ENCODE results near the gene CLTCL1.
A peak's percentile ranks its signal among the peaks of the same experiment; 100 is the strongest.

The CLTCL1 gene

GRCh38 chr22:19181786-19182471 is 109.6 kb downstream of the CLTCL1 start:
- FAIRE-seq (no peak), DNase-seq (ENCODE audit: insufficient read length) (no peak)
- no peak for TF ChIP-seq TAF1 (IDR thresholded peaks at IDR 0.05; ENCODE audit: borderline replicate concordance, low read depth, low read length)
- TF ChIP-seq POLR2AphosphoS5 (IDR thresholded peaks at IDR 0.05; ENCODE audit: low read depth, low read length) = no peak
- no peak for TF ChIP-seq POLR2A (IDR thresholded peaks at IDR 0.05; ENCODE audit: low read depth, low read length)

- no peak for FAIRE-seq
- no peak for DNase-seq (ENCODE audit: insufficient read length)
- TF ChIP-seq POLR2A (IDR thresholded peaks at IDR 0.05; ENCODE audit: low read depth, low read length) (no peak), TAF1 (IDR thresholded peaks at IDR 0.05; ENCODE audit: borderline replicate concordance, low read depth, low read length) (no peak), POLR2AphosphoS5 (IDR thresholded peaks at IDR 0.05; ENCODE audit: low read depth, low read length) (no peak)
Measured at GRCh38 chr22:19180740-19181410, 110.6 kb downstream of the CLTCL1 start.

GRCh38 chr22:19180234-19180633 is 111.3 kb downstream of the CLTCL1 start:
- TF ChIP-seq POLR2AphosphoS5 (IDR thresholded peaks at IDR 0.05; ENCODE audit: low read depth, low read length) = no peak
- TF ChIP-seq POLR2A (IDR thresholded peaks at IDR 0.05; ENCODE audit: low read depth, low read length) = no peak
- no peak for TF ChIP-seq TAF1 (IDR thresholded peaks at IDR 0.05; ENCODE audit: borderline replicate concordance, low read depth, low read length)
- DNase-seq (ENCODE audit: insufficient read length) (no peak), FAIRE-seq (no peak)

- TF ChIP-seq POLR2AphosphoS5 (IDR thresholded peaks at IDR 0.05; ENCODE audit: low read depth, low read length) (no peak), POLR2A (IDR thresholded peaks at IDR 0.05; ENCODE audit: low read depth, low read length) (no peak), TAF1 (IDR thresholded peaks at IDR 0.05; ENCODE audit: borderline replicate concordance, low read depth, low read length) (no peak)
- DNase-seq (ENCODE audit: insufficient read length) (peak; percentile 70), FAIRE-seq (peak; percentile 90)
Measured at GRCh38 chr22:19179497-19180048, 111.9 kb downstream of the CLTCL1 start.

DNA sequence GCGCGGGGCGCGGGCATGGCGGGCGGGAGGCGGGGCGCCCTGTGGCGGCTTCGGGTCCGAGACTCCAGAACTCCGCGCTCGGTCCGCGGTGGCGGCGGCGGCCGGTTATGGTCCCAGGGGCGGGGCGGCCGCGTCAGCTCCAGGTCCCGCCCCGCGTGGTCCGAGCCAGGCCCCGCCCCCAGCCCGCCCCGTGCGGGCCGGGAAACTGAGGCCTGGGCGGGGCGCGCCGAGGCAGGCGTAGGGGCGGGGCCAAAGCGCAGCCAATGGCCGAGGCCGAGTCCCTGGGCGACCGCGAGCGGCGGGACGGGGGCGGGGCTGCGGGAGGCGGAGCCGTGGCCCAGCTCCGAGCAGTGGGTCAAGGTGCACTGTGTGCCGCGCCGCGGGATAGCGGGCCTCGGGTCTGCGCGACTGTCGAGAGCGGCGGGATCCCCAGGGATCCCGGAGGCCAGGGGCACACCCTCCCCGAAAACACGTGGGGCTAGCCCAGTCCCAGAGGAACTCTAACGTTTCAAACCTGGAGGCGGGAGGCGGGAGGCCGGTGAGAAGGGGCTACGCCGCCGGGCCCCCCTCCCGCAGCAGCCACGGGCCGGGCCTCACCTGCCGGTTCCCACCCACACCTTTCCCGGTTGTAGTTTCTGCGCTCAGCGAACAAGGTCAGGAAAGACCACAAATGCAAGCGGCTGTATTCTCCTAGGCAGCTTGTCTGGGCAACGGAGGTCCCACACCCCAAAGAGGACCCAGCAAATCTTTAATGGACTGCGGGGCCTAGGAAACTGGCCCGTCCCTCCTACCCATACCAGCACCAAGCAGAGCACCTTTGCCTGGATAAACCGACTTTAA is 112.6 kb downstream of the CLTCL1 start, which contains the start of gene SLC25A1:
SLC25A1 (minus strand) TSS at position 80 of the 840 bp plus-strand sequence; CDS start at position 17, 63 bp downstream.
- peak; percentile 95 for FAIRE-seq
- TF ChIP-seq POLR2A (IDR thresholded peaks at IDR 0.05; ENCODE audit: low read depth, low read length) = no peak; the same call in 1 of the 2 replicates
- no peak for TF ChIP-seq TAF1 (IDR thresholded peaks at IDR 0.05; ENCODE audit: borderline replicate concordance, low read depth, low read length)
- no peak for TF ChIP-seq POLR2AphosphoS5 (IDR thresholded peaks at IDR 0.05; ENCODE audit: low read depth, low read length)
- DNase-seq (ENCODE audit: insufficient read length) = peak; percentile 93

DNA sequence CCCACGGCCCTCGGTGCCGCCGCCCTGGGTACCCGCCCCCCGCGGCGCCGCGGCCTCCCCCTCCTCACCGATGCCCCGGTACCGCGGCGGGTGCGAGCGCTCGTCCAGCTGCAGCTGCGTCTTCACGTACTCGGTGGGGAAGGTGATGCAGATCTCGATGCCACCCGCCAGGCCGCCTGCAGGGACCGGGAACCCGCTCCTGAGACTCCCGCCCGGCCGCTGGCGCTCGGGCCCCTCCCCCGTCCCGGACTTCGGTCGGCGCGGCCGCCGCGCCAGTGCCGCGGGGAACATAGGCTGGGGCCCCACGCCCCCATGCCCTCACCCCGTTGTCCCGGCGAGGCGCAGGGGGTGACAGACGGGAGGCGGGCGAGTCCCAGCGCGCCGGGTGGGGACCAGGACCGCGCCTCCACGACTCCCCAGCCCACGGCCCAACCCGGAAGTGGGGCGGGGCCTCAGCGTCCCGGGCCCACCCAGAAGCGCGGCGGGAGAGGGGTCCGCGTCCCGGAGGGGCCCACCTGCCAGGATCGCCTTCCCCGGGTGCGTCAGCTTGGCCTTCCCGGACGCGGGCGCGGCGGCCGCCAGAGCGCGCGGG is 113.4 kb downstream of the CLTCL1 start:
- DNase-seq (ENCODE audit: insufficient read length) = peak; percentile 58
- FAIRE-seq = peak; percentile 58
- TF ChIP-seq TAF1 (IDR thresholded peaks at IDR 0.05; ENCODE audit: borderline replicate concordance, low read depth, low read length) (no peak), POLR2AphosphoS5 (IDR thresholded peaks at IDR 0.05; ENCODE audit: low read depth, low read length) (no peak), POLR2A (IDR thresholded peaks at IDR 0.05; ENCODE audit: low read depth, low read length) (0 out of 2 replicates have a peak, but pooled peaks have one; percentile 32)

DNA sequence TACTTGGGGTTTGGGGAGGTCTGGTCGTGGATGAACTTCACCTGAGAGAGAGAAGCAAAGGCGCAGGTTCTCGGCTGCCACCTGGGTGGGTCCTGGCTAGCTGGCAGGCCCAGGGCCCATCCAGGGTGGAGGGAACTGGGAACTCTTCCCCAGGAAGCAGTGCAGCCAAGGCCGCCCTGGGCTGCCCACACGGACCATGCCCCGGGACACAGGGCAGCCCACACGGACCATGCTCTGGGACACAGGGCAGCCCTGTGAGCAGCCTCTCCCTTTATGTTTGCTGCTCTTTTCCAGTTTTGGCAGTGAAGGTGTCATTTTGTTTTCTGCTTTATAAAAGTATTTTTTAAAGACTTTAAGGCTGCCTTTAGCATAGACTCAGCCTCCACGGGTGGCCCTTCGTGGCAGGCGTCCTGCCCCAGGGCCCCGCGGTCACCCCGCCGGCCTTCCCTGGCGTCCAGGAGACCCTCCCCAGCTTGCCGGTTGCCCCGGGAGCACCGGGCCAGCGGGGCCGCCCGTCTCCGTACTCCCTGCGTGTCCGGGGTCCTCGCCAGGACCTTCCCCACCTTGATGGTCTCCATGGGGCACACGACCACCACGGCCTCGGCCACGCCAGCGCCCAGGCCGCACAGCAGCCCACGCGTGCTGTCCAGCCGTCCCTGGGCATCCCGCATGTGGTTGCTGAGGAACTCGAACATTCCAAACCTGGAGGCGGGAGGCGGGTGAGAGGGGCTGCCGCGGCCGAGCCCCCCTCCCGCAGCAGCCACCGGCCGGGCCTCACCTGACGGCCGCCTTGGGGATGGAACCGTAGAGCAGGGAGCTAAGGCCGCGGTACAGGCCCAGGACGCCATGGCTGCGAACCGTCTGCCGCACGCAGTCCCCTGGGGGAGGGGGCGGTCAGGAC is 114.1 kb downstream of the CLTCL1 start:
- no peak for FAIRE-seq
- DNase-seq (ENCODE audit: insufficient read length) = no peak

DNA sequence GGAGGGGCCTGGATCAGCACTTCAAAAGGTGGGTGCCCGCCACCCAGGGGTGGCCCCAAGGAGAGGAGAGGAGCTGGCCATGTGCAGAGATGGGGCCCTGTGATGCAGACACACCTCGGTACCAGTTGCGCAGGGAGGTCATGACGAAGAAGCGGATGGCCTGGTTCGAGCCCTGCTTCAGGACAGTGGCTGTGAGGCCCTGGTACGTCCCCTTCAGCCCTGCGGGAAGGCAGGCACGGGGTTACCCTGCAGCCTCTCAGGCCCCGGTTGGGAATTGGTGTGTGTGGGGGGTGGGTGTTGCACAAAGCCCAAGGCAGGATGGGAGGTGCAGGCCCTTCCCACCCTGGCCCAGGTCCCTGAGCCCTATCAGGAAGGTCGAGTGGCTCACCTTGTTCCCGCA is 114.8 kb downstream of the CLTCL1 start:
- no peak for FAIRE-seq
- no peak for TF ChIP-seq POLR2AphosphoS5 (IDR thresholded peaks at IDR 0.05; ENCODE audit: low read depth, low read length)
- TF ChIP-seq TAF1 (IDR thresholded peaks at IDR 0.05; ENCODE audit: borderline replicate concordance, low read depth, low read length) = no peak
- TF ChIP-seq POLR2A (IDR thresholded peaks at IDR 0.05; ENCODE audit: low read depth, low read length) = no peak
- DNase-seq (ENCODE audit: insufficient read length) = no peak

More for the DNA sequence above, 114.1 kb downstream of the CLTCL1 start:
- TF ChIP-seq POLR2A (IDR thresholded peaks at IDR 0.05; ENCODE audit: low read depth, low read length) = no peak

DNA sequence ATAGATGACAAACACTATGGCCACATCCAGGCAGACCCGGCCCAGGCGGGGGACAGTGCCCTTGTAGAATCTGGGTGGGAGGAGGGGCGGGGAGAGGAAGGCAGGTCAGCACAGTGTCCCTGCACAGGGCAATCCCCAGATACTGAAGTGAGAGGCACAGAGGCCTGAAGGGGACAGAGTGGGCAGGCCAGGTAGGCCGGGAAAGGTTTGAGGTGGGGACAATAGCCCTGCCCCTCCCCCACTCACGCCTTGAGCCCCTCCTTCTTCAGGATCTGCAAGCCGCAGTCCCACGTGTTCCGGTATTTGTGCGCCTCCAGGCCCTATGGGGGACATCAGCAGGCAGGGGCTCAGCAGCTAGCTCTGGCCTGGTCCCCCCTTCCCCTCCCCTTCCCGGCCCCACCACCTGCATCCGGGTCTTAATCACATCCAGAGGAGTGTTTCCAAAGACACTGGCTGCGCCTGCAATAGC is 115.3 kb downstream of the CLTCL1 start:
- TF ChIP-seq POLR2A (IDR thresholded peaks at IDR 0.05; ENCODE audit: low read depth, low read length) (no peak), POLR2AphosphoS5 (IDR thresholded peaks at IDR 0.05; ENCODE audit: low read depth, low read length) (no peak), TAF1 (IDR thresholded peaks at IDR 0.05; ENCODE audit: borderline replicate concordance, low read depth, low read length) (no peak)
- no peak for DNase-seq (ENCODE audit: insufficient read length)
- no peak for FAIRE-seq

- peak; percentile 37; the same call in 1 of the 2 replicates for TF ChIP-seq POLR2A (IDR thresholded peaks at IDR 0.05; ENCODE audit: low read depth, low read length)
- TF ChIP-seq TAF1 (IDR thresholded peaks at IDR 0.05; ENCODE audit: borderline replicate concordance, low read depth, low read length) = no peak
- 0 out of 2 replicates have a peak, but pooled peaks have one; percentile 19 for TF ChIP-seq POLR2AphosphoS5 (IDR thresholded peaks at IDR 0.05; ENCODE audit: low read depth, low read length)
- FAIRE-seq (no peak), DNase-seq (ENCODE audit: insufficient read length) (no peak)
Measured at GRCh38 chr22:19175602-19176174, 115.8 kb downstream of the CLTCL1 start.

All from GM12892 (cell line).